B cell (primary cell): Measurements from ENCODE around the gene IRS1. TPM values are rescaled to one million over a fixed set of nuclear protein-coding genes. Genes with fewer than 3 reads are reported as not detected.

Experiments
- ATAC-seq: fragments of 200-7000 bp; cut with Tn5 transposase; one replicate; pipeline ENCODE4 v1.10.0; 2021; ENCODE audit warnings: low read depth, mild to moderate bottlenecking, moderate number of reproducible peaks, moderate library complexity
- CTCF ChIA-PET: fragments of 350-600 bp; sonication (Branson Sonifier 250); formaldehyde crosslinking; loops from one replicate; lab custom pipeline; 2021; ENCODE audit warnings: antibody characterized with exemption, inconsistent platforms; lab: Charles Lee
- POLR2A ChIA-PET: fragments of 350-600 bp; sonication (Branson Sonifier 250); formaldehyde crosslinking; loops from one replicate; lab custom pipeline; 2021; ENCODE audit warnings: antibody characterized with exemption; lab: Charles Lee
- DNase-seq: peaks from one replicate; pipeline ENCODE4 v3.0.0; 2013
- H2AFZ ChIP-seq: 2 replicates; pipeline ENCODE4 v1.6.1; 2012; ENCODE audit warnings: mild to moderate bottlenecking, low read depth, low read length; ENCODE audit not compliant: insufficient read depth, poor library complexity, severe bottlenecking
- H3K27ac ChIP-seq, 2 donors: 1 replicate in 1 of 2; 2 replicates in 1 of 2; pipeline ENCODE4 v1.5.1; 2012 to 2013; ENCODE audit warnings: low read length in 2 of 2, mild to moderate bottlenecking in 2 of 2, moderate library complexity in 1 of 2
- H3K27me3 ChIP-seq, 4 experiments: fragments of 200-600 bp in 1 of 4; sonication (generic) in 1 of 4; replicated peaks in 1 of 4; 1 replicate in 2 of 4; 2 replicates in 2 of 4; pipeline versions ENCODE4 v1.6.1 to v1.7.0; 2013 to 2016; ENCODE audit warnings: low read length in 3 of 4, mild to moderate bottlenecking in 2 of 4, mixed read lengths in 1 of 4, moderate library complexity in 1 of 4; ENCODE audit not compliant: insufficient read depth in 4 of 4, control insufficient read depth in 3 of 4; ENCODE audit errors: control extremely low read depth in 1 of 4
- H3K36me3 ChIP-seq, 2 experiments: replicated peaks in 1 of 2; 1 replicate in 1 of 2; 2 replicates in 1 of 2; pipeline versions ENCODE4 v1.6.1 to v1.7.1; 2013; ENCODE audit warnings: low read length in 1 of 2; ENCODE audit not compliant: insufficient read depth in 2 of 2, control insufficient read depth in 1 of 2; ENCODE audit errors: control extremely low read depth in 1 of 2, extremely low read depth in 1 of 2
- H3K4me1 ChIP-seq, 2 donors: fragments of 200-600 bp in 1 of 2; sonication (generic) in 1 of 2; 1 replicate in 1 of 2; 2 replicates in 1 of 2; pipeline versions ENCODE4 v1.5.1 to v1.6.1; 2013 to 2017; ENCODE audit warnings: low read length in 2 of 2; ENCODE audit not compliant: control insufficient read depth in 2 of 2, insufficient read depth in 2 of 2
- H3K4me2 ChIP-seq: replicated peaks from 2 replicates; pipeline ENCODE3; 2012; ENCODE audit warnings: mild to moderate bottlenecking, low read depth, low read length; ENCODE audit not compliant: poor library complexity, severe bottlenecking
- H3K4me3 ChIP-seq, 5 experiments: fragments of 200-600 bp in 1 of 5; sonication (generic) in 1 of 5; 1 replicate in 3 of 5; 2 replicates in 2 of 5; pipeline versions ENCODE4 v1.5.1 to v1.7.0; 2011 to 2016; ENCODE audit warnings: low read length in 4 of 5, mild to moderate bottlenecking in 4 of 5, low read depth in 2 of 5, control low read depth in 1 of 5, moderate library complexity in 1 of 5; ENCODE audit not compliant: insufficient read depth in 1 of 5; ENCODE audit errors: control extremely low read depth in 1 of 5, extremely low read depth in 1 of 5
- H3K79me2 ChIP-seq: fragments of 200-600 bp; sonication (generic); one replicate; pipeline ENCODE4 v1.6.0; 2016; ENCODE audit warnings: low read length; ENCODE audit not compliant: control insufficient read depth, insufficient read depth
- H3K9ac ChIP-seq: fragments of 200-600 bp; sonication (generic); 2 replicates; pipeline ENCODE4 v1.6.1; 2017; ENCODE audit warnings: mild to moderate bottlenecking, low read length, moderate library complexity
- H3K9me3 ChIP-seq, 3 donors: one replicate each; pipeline versions ENCODE4 v1.6.1 to v1.7.1; 2013; ENCODE audit warnings: low read length in 2 of 3; ENCODE audit not compliant: control insufficient read depth in 2 of 3, insufficient read depth in 1 of 3; ENCODE audit errors: control extremely low read depth in 1 of 3
- H4K20me1 ChIP-seq: 2 replicates; pipeline ENCODE4 v1.6.0; 2012; ENCODE audit warnings: mild to moderate bottlenecking, low read length; ENCODE audit not compliant: insufficient read depth, control insufficient read depth, poor library complexity, severe bottlenecking
- H3K27ac Mint-ChIP-seq: one replicate; pipeline ENCODE4 v1.8.0; 2021; ENCODE audit warnings: mixed read lengths
- H3K27me3 Mint-ChIP-seq: one replicate; pipeline ENCODE4 v1.8.0; 2021; ENCODE audit warnings: mixed read lengths
- H3K4me1 Mint-ChIP-seq: one replicate; pipeline ENCODE4 v1.8.0; 2021; ENCODE audit warnings: mixed read lengths
- H3K4me3 Mint-ChIP-seq: one replicate; pipeline ENCODE4 v1.8.0; 2021; ENCODE audit warnings: mixed read lengths
- H3K9me3 Mint-ChIP-seq: one replicate; pipeline ENCODE4 v1.8.0; 2022; ENCODE audit warnings: mixed read lengths; ENCODE audit not compliant: insufficient read depth
- CTCF ChIP-seq: fragments of 200-600 bp; IDR thresholded peaks from one replicate; pipeline ENCODE4 v1.8.0; 2022; ENCODE audit warnings: antibody characterized with exemption, mild to moderate bottlenecking
- EZH2 ChIP-seq: IDR thresholded peaks from 2 replicates; pipeline ENCODE4 v1.6.1; 2012; ENCODE audit warnings: borderline replicate concordance, low read depth, mild to moderate bottlenecking, moderate library complexity, low read length; ENCODE audit not compliant: insufficient read depth, poor library complexity, severe bottlenecking
- WGBS: methylation state at CpG from one replicate; pipeline ENCODE4 v1.1.5; 2013; ENCODE audit warnings: missing lambda C conversion rate; ENCODE audit not compliant: insufficient coverage; 5-methylcytosine and 5-hydroxymethylcytosine counted together
- intact Hi-C: fragments of 100-400 bp; cut with micrococcal nuclease; formaldehyde crosslinking; loops from one replicate; pipeline ENCODE4 v1.10.0; 2022
- polyA plus RNA-seq: library from polyadenylated mRNA; depleted of rRNA; stranded (reverse); fragments of >200 nt; gene quantifications from 2 replicates; pipeline ENCODE4 v1.2.3, GENCODE V29; 2012
- total RNA-seq, 2 donors: library from RNA; stranded (reverse); fragments of 120-200 nt in 1 of 2; gene quantifications; 1 replicate in 1 of 2; 2 replicates in 1 of 2; pipeline versions ENCODE4 v1.2.3 to v1.2.4, GENCODE V29; 2013 to 2022

IRS1 gene
- total and polyA plus RNA-seq, 2 donors (not counting 1 experiment from before 2014, with no cell fraction given) = 3.8 to 11.9 TPM

- CTCF ChIA-PET = interaction anchor here (0.7 to 1.2 kb wide), 4 partner anchors 37 to 1869 kb away, joined by 3 to 6 read pairs (median 4); partner anchors contain the start of gene IRS1
- TF ChIP-seq CTCF (no peak), EZH2 (no peak)
- Mint-ChIP-seq H3K27me3 (no peaks in the 10 kb centered on the region), H3K4me3 (peak overlapping the region; percentile 77), H3K4me1 (peaks cover 77% of the 10 kb centered on the region), H3K27ac (peak overlapping the region; percentile 89), H3K9me3 (no peaks in the 10 kb centered on the region)
- WGBS = 93% methylated on average over 7 of the region's 10 CpGs
- H3K79me2 ChIP-seq = peaks cover 73% of the 10 kb centered on the region
- POLR2A ChIA-PET = no interaction called here
- peak overlapping the region; percentile 95 to 99 for H3K27ac ChIP-seq
- intact Hi-C loops = loop anchor here (5.0 kb wide), 1 partner anchor 38 kb away; no protein-coding TSS in a partner anchor
- H2AFZ ChIP-seq = no peak overlapping the region
- peaks cover 67 to 77% of the 10 kb centered on the region in 2 donors for H3K4me1 ChIP-seq
- H4K20me1 ChIP-seq = peaks cover 5% of the 10 kb centered on the region
- no peak for ATAC-seq
- H3K4me3 ChIP-seq = peak overlapping the region in 3 of 5 experiments; percentile 2 to 35 (median 5)
- H3K27me3 ChIP-seq = no peaks in the 10 kb centered on the region
- H3K9ac ChIP-seq = peak overlapping the region; percentile 34
- DNase-seq = peak; percentile 55
- H3K36me3 ChIP-seq = peaks cover 0 to 2% of the 10 kb centered on the region in 2 experiments
- H3K9me3 ChIP-seq = peaks cover 0 to 5% (median 0%) of the 10 kb centered on the region in 3 donors
- H3K4me2 ChIP-seq = peak overlapping the region; percentile 87
Measured at GRCh38 chr2:226839161-226839560, 39.5 kb upstream of the IRS1 start.

GRCh38 chr2:226838722-226839121 is 39.1 kb upstream of the IRS1 start:
- no peaks in the 10 kb centered on the region for H3K27me3 ChIP-seq
- intact Hi-C loops = loop anchor here (5.0 kb wide), 1 partner anchor 39 kb away; no protein-coding TSS in a partner anchor
- Mint-ChIP-seq H3K4me3 (peak overlapping the region; percentile 77), H3K27ac (peak overlapping the region; percentile 89), H3K9me3 (no peaks in the 10 kb centered on the region), H3K27me3 (no peaks in the 10 kb centered on the region), H3K4me1 (peaks cover 75% of the 10 kb centered on the region)
- CTCF ChIA-PET = interaction anchor here (0.7 to 1.6 kb wide), 4 partner anchors 36 to 1868 kb away, joined by 3 to 6 read pairs (median 4); partner anchors contain the start of gene IRS1
- peaks cover 5% of the 10 kb centered on the region for H4K20me1 ChIP-seq
- POLR2A ChIA-PET = interaction anchor here (0.9 kb wide), 1 partner anchor 69 kb away, joined by 3 read pairs; no protein-coding TSS in a partner anchor
- no peak overlapping the region for H2AFZ ChIP-seq
- no peak overlapping the region for H3K4me3 ChIP-seq
- peaks cover 0 to 2% of the 10 kb centered on the region in 2 experiments for H3K36me3 ChIP-seq
- H3K79me2 ChIP-seq = peaks cover 72% of the 10 kb centered on the region
- DNase-seq (no peak), ATAC-seq (no peak)
- H3K9me3 ChIP-seq = peaks cover 0 to 5% (median 0%) of the 10 kb centered on the region in 3 donors
- TF ChIP-seq EZH2 (no peak), CTCF (no peak)
- peak overlapping the region; percentile 95 to 99 for H3K27ac ChIP-seq
- no peak overlapping the region for H3K9ac ChIP-seq
- WGBS = no CpG with 5 or more reads among the region's 3 CpGs
- peak overlapping the region; percentile 87 for H3K4me2 ChIP-seq
- peaks cover 63 to 76% of the 10 kb centered on the region in 2 donors for H3K4me1 ChIP-seq
